Uterus (tissue), 4 donors: Measurements from ENCODE around the gene SLC17A9. TPM values are rescaled to one million over a fixed set of nuclear protein-coding genes. Genes with fewer than 3 reads are reported as not detected.

Experiments used
- DNase-seq, 2 donors: peaks; one replicate each; pipeline ENCODE4 v3.0.0-alpha.2; 2019 to 2020
- H3K27ac ChIP-seq, 2 donors: fragments of 200-600 bp; sonication (generic); 1 replicate in 1 of 2; 2 replicates in 1 of 2; pipeline ENCODE4 v1.5.1; 2016 to 2018
- H3K27me3 ChIP-seq, 2 donors: fragments of 200-600 bp; sonication (generic); one replicate each; pipeline ENCODE4 v1.5.1; 2018 to 2019; ENCODE audit warnings: control low read depth in 1 of 2
- H3K36me3 ChIP-seq, 2 donors: fragments of 200-600 bp; sonication (generic); one replicate each; pipeline ENCODE4 v1.5.1; 2019; ENCODE audit warnings: control low read depth in 1 of 2
- H3K4me1 ChIP-seq, 2 donors: fragments of 200-600 bp; sonication (generic); one replicate each; pipeline ENCODE4 v1.5.1; 2018 to 2019; ENCODE audit warnings: control low read depth in 1 of 2
- H3K4me3 ChIP-seq, 2 donors: fragments of 200-600 bp; sonication (generic); 1 replicate in 1 of 2; 2 replicates in 1 of 2; pipeline ENCODE4 v1.5.1; 2018 to 2019; ENCODE audit warnings: mild to moderate bottlenecking in 1 of 2
- H3K9me3 ChIP-seq, 2 donors: fragments of 200-600 bp; sonication (generic); one replicate each; pipeline ENCODE4 v1.5.1; 2019; ENCODE audit warnings: control low read depth in 1 of 2
- POLR2A ChIP-seq, 2 donors: fragments of 450-650 bp; IDR thresholded peaks; one replicate each; pipeline ENCODE4 v1.6.1; 2016; ENCODE audit warnings: antibody characterized with exemption in 2 of 2, mild to moderate bottlenecking in 1 of 2, moderate library complexity in 1 of 2
- intact Hi-C: fragments of 100-400 bp; cut with DNase I; formaldehyde crosslinking; loops from one replicate; pipeline ENCODE4 v1.15.1; 2023; ENCODE audit warnings: low total_unique reads
- total RNA-seq, 4 donors: library from RNA; depleted of rRNA in 3 of 4; stranded (reverse); fragments of >200 nt in 3 of 4; gene quantifications; one replicate each; pipeline versions ENCODE4 v1.1.0 to v1.2.4, GENCODE V29; 2014 to 2023
- TF ChIP-seq, protein P1 (sequence below), 4 experiments: fragments of 200-600 bp in 2 of 4; fragments of 450-650 bp in 2 of 4; sonication (generic) in 2 of 4; IDR thresholded peaks; one replicate each; pipeline ENCODE4 v1.5.1; 2016 to 2019; ENCODE audit warnings: antibody characterized with exemption in 4 of 4, mild to moderate bottlenecking in 2 of 4, moderate library complexity in 1 of 4
- donor health status: DM: yes; HTN: yes; CAD: no.

The SLC17A9 gene
- total RNA-seq, 4 donors from 2014 or later = 0.26 to 5.4 (median 1.6) TPM; not detected in 1

DNA sequence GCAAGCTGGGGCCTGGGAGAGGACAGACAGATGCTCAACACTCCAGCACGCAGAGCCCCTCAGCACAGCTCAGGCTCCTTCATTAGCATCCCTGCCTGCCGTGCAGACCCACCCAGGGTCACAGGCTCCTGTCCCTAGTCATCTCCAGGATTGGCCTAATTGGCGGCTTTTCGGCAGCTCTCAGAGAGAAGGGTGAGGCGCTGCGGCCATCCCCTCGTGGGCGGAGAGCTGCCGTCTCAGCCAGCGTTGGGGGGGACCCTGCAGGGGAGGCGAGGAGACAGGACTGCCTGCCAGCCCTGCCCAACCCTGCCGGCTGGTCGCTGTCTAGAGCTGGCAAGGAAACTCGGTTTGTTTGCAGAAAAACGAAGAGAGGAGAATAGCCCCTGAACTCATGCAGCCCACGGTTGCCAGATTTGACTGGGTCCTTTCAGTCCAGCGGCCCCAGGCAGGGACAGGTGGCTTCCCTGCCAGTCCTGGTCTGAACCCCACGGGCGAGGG is 27.4 kb downstream of the SLC17A9 start:
- no peaks in the 10 kb centered on the region for H3K9me3 ChIP-seq
- H3K27me3 ChIP-seq = peaks cover 0 to 42% of the 10 kb centered on the region in 2 donors
- no peaks in the 10 kb centered on the region for H3K4me1 ChIP-seq
- no peak for TF ChIP-seq POLR2A (IDR thresholded peaks at IDR 0.05)
- TF ChIP-seq, protein P1, sequence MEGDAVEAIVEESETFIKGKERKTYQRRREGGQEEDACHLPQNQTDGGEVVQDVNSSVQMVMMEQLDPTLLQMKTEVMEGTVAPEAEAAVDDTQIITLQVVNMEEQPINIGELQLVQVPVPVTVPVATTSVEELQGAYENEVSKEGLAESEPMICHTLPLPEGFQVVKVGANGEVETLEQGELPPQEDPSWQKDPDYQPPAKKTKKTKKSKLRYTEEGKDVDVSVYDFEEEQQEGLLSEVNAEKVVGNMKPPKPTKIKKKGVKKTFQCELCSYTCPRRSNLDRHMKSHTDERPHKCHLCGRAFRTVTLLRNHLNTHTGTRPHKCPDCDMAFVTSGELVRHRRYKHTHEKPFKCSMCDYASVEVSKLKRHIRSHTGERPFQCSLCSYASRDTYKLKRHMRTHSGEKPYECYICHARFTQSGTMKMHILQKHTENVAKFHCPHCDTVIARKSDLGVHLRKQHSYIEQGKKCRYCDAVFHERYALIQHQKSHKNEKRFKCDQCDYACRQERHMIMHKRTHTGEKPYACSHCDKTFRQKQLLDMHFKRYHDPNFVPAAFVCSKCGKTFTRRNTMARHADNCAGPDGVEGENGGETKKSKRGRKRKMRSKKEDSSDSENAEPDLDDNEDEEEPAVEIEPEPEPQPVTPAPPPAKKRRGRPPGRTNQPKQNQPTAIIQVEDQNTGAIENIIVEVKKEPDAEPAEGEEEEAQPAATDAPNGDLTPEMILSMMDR (IDR thresholded peaks at IDR 0.05) = no peak
- intact Hi-C loops = no loop called here
- H3K27ac ChIP-seq = no peak overlapping the region
- H3K36me3 ChIP-seq = no peaks in the 10 kb centered on the region
- DNase-seq = no peak
- H3K4me3 ChIP-seq = no peak overlapping the region

- Histone ChIP-seq H3K27ac (no peak overlapping the region), H3K4me1 (no peaks in the 10 kb centered on the region), H3K36me3 (no peaks in the 10 kb centered on the region), H3K9me3 (no peaks in the 10 kb centered on the region), H3K4me3 (no peak overlapping the region), H3K27me3 (peaks cover 0 to 37% of the 10 kb centered on the region in 2 donors)
- intact Hi-C loops = no loop called here
- no peak for DNase-seq
- no peak for TF ChIP-seq POLR2A (IDR thresholded peaks at IDR 0.05)
- TF ChIP-seq, protein P1 (IDR thresholded peaks at IDR 0.05) = no peak
Measured at GRCh38 chr20:62980380-62980960, 28.0 kb downstream of the SLC17A9 start.

DNA sequence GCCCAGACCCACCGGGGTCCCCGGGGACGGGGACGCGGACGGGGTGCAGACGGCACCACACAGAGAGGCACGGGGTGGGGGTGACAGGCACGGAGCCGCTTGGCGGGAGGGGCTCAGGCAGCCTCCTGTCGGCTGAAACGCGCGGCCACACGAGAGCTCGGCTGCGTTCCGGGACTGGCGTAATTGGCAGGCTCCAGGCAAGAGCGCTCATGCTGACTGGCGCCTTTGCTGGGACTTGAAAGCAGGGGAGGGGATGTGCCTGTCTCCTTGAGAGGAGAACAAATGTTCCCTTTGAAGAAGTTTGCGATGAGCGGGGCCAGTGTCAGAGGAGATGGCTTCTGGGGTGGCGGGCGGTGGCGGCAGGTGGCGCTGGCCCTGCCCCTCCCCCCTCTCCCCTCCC is 28.5 kb downstream of the SLC17A9 start:
- no peaks in the 10 kb centered on the region for H3K4me1 ChIP-seq
- H3K4me3 ChIP-seq = no peak overlapping the region
- intact Hi-C loops = no loop called here
- no peaks in the 10 kb centered on the region for H3K36me3 ChIP-seq
- TF ChIP-seq, protein P1 (IDR thresholded peaks at IDR 0.05) = no peak
- no peak for TF ChIP-seq POLR2A (IDR thresholded peaks at IDR 0.05)
- H3K9me3 ChIP-seq = no peaks in the 10 kb centered on the region
- H3K27ac ChIP-seq = no peak overlapping the region
- no peak for DNase-seq
- peaks cover 0 to 37% of the 10 kb centered on the region in 2 donors for H3K27me3 ChIP-seq

GRCh38 chr20:62982124-62983075 is 29.9 kb downstream of the SLC17A9 start:
- no peak for TF ChIP-seq POLR2A (IDR thresholded peaks at IDR 0.05)
- TF ChIP-seq, protein P1 (IDR thresholded peaks at IDR 0.05) = no peak
- no peaks in the 10 kb centered on the region for H3K4me1 ChIP-seq
- no peaks in the 10 kb centered on the region for H3K36me3 ChIP-seq
- H3K27ac ChIP-seq = no peak overlapping the region
- no peak overlapping the region for H3K4me3 ChIP-seq
- H3K27me3 ChIP-seq = peaks cover 0 to 37% of the 10 kb centered on the region in 2 donors
- intact Hi-C loops = no loop called here
- H3K9me3 ChIP-seq = no peaks in the 10 kb centered on the region
- no peak for DNase-seq

DNA sequence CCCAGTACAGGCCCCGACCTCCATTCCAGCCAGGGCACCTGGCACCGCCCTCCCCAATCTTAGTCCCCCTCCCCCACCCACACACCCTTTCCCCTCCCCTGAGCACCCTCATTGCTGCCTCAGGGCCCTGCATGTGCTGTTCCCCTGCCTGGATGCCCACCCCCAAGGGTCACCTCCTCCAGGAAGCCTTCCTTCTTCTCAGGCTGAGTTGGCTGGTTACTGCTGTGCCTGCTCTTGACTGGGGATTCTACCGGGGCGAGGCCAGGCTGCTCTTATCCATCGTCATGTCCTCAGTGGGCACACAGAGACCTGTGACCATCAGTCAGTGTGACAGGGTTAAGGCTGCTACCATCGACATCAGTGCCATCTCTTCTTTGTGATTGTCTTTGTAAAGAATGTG is 30.7 kb downstream of the SLC17A9 start:
- Histone ChIP-seq H3K9me3 (no peaks in the 10 kb centered on the region), H3K4me3 (no peak overlapping the region), H3K27me3 (peaks cover 0 to 37% of the 10 kb centered on the region in 2 donors), H3K4me1 (no peaks in the 10 kb centered on the region), H3K27ac (no peak overlapping the region), H3K36me3 (no peaks in the 10 kb centered on the region)
- no peak for DNase-seq
- intact Hi-C loops = no loop called here
- TF ChIP-seq, protein P1 (IDR thresholded peaks at IDR 0.05) = no peak
